ENCODE measurements around the gene SNN. TPM values are rescaled to one million over a fixed set of nuclear protein-coding genes. Genes with fewer than 3 reads are reported as not detected.

The SNN gene
- total and polyA plus RNA-seq, 7 donors = 5.1 to 15.3 (median 13.0) TPM

DNA sequence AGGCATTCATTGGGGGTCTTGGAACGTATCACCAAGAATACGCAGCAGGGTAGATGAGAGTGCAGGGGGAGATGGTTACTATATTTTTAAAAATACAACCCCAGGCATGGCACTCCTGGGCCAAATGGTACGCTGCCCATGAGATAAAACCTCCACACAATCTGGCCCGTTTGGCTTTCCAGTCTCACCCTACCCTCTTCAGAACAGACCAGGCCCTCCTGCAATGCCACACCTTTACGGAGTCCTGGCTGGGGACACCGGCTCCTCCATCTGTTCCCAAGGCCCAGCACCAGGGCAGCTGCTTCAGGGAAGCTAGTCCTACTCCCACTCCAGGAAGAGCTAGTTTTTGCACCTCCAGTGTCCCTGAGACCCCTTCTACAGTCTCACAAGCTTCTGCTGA, 24.4 kb downstream of the SNN start:
- H3K4me3 ChIP-seq = no peak overlapping the region
- H3K27me3 ChIP-seq = no peaks in the 10 kb centered on the region
- H3K9me3 ChIP-seq = no peaks in the 10 kb centered on the region
- intact Hi-C loops (cut with DNase I) = no loop called here
- peaks cover 15 to 62% (median 32%) of the 10 kb centered on the region in 4 donors for H3K36me3 ChIP-seq
- TF ChIP-seq EP300 (IDR thresholded peaks at IDR 0.05) (no peak), POLR2AphosphoS5 (IDR thresholded peaks at IDR 0.05) (no peak), POLR2A (IDR thresholded peaks at IDR 0.05) (no peak)
- TF ChIP-seq, protein P1, sequence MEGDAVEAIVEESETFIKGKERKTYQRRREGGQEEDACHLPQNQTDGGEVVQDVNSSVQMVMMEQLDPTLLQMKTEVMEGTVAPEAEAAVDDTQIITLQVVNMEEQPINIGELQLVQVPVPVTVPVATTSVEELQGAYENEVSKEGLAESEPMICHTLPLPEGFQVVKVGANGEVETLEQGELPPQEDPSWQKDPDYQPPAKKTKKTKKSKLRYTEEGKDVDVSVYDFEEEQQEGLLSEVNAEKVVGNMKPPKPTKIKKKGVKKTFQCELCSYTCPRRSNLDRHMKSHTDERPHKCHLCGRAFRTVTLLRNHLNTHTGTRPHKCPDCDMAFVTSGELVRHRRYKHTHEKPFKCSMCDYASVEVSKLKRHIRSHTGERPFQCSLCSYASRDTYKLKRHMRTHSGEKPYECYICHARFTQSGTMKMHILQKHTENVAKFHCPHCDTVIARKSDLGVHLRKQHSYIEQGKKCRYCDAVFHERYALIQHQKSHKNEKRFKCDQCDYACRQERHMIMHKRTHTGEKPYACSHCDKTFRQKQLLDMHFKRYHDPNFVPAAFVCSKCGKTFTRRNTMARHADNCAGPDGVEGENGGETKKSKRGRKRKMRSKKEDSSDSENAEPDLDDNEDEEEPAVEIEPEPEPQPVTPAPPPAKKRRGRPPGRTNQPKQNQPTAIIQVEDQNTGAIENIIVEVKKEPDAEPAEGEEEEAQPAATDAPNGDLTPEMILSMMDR (IDR thresholded peaks at IDR 0.05) = no peak
- H3K27ac ChIP-seq = no peak overlapping the region
- peaks cover 0 to 27% (median 19%) of the 10 kb centered on the region in 4 donors for H3K4me1 ChIP-seq
- peak; percentile 41 for DNase-seq
- WGBS, 2 donors = 92 to 95% methylated on average over 6 of the region's 6 CpGs

DNA sequence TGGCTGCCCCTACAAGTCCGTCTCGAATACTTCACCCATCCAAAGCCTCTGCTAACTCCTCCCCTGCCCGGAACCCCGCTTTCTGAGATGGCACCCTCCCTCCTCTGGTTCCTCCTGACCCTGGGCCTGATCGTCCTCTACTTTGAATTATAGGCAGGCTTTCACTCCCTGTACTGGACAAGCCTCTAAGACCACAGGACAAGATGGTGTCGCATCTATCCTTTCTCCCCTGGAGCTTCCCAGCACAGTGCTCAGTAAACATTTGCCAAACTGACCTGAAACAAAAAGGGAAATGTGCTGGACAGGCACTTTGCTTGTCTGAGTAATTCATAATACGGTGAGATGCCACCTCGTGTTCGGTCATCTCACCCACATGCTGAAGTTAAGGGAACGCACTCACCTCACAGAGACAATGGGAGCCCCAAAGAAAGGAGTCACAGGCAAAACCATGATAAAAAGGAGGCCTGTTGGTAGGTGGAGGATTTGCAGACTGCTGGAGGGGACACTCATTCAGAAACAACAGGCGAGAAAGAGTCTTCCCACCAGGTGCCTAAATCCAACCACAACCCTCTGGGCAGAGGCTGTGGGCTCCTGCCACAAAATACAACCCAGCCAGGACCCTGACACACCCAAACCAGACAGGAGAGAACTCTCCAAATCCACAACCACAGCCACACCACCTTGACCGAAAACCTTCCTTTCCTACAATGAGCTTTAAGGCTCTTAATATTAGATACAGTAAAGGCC, 28.2 kb downstream of the SNN start:
- peak; percentile 22 for DNase-seq
- Histone ChIP-seq H3K4me1 (no peaks in the 10 kb centered on the region), H3K9me3 (no peaks in the 10 kb centered on the region), H3K36me3 (peaks cover 15 to 76% (median 27%) of the 10 kb centered on the region in 4 donors), H3K4me3 (no peak overlapping the region), H3K27ac (no peak overlapping the region), H3K27me3 (no peaks in the 10 kb centered on the region)
- 95 to 96% methylated on average over 12 of the region's 12 CpGs for WGBS, 2 donors
- intact Hi-C loops (cut with DNase I) = no loop called here
- TF ChIP-seq, protein P1 (IDR thresholded peaks at IDR 0.05) = no peak
- TF ChIP-seq EP300 (IDR thresholded peaks at IDR 0.05) (no peak), POLR2AphosphoS5 (IDR thresholded peaks at IDR 0.05) (no peak), POLR2A (IDR thresholded peaks at IDR 0.05) (no peak)

DNA sequence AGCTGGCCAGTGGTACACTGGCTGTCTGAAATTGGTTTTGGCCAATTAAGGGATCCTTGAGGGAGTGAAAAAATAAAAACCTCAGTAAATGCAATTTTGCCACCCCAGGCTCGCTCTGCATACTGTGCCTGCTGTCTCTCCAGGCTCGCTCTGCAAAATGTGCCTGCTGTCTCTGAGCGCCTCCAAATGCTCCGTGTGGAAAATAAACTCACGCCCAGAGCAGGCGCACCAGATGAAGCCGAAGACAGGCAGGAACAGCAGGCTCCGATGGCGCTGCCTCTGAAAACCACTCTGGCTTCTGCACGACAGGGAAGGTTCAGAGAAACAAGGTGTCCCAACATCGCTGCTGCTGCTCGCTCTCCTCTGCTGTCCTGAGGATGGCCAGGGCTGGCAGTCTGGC, 29.1 kb downstream of the SNN start:
- 96% methylated on average over 12 of the region's 12 CpGs for WGBS, 2 donors
- H3K27ac ChIP-seq = no peak overlapping the region
- no peaks in the 10 kb centered on the region for H3K27me3 ChIP-seq
- peaks cover 13 to 68% (median 23%) of the 10 kb centered on the region in 4 donors for H3K36me3 ChIP-seq
- TF ChIP-seq, protein P1 (IDR thresholded peaks at IDR 0.05) = no peak
- TF ChIP-seq EP300 (IDR thresholded peaks at IDR 0.05) = no peak
- TF ChIP-seq POLR2AphosphoS5 (IDR thresholded peaks at IDR 0.05) = no peak
- TF ChIP-seq POLR2A (IDR thresholded peaks at IDR 0.05) = no peak
- H3K9me3 ChIP-seq = no peaks in the 10 kb centered on the region
- H3K4me3 ChIP-seq = no peak overlapping the region
- intact Hi-C loops (cut with DNase I) = no loop called here
- peak; percentile 6 for DNase-seq
- H3K4me1 ChIP-seq = no peaks in the 10 kb centered on the region

DNA sequence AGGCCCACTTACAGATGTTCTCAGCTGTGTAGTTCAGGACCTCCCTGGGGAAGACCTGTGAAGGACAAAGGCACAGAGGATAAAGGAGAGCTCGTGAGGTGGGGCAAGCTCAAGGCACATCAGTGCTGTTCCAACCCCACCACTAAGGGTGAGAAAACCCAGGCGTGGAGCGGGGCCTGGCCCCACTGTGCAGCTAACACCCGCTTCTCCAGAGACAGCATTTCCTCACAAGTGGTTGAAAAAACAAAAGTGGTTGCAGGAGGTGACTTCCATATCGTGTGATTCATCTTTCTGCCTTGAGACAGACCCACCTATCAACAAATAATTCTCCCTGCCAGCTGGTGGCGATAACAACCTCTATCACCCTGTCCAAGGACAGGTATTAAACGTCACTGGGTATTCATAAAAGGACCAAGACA, 30.0 kb downstream of the SNN start:
- TF ChIP-seq POLR2A (IDR thresholded peaks at IDR 0.05) = no peak
- TF ChIP-seq, protein P1 (IDR thresholded peaks at IDR 0.05) = no peak
- Histone ChIP-seq H3K9me3 (no peaks in the 10 kb centered on the region), H3K4me1 (no peaks in the 10 kb centered on the region), H3K27me3 (no peaks in the 10 kb centered on the region), H3K4me3 (no peak overlapping the region), H3K36me3 (peaks cover 13 to 62% (median 23%) of the 10 kb centered on the region in 4 donors), H3K27ac (no peak overlapping the region)
- DNase-seq = no peak
- intact Hi-C loops (cut with DNase I) = no loop called here
- 65 to 71% methylated on average over 7 of the region's 7 CpGs for WGBS, 2 donors

Measured in sigmoid colon (tissue), 7 donors.